Small intestine (tissue), 7 donors: ENCODE data around the gene PLSCR4. TPM values are rescaled to one million over a fixed set of nuclear protein-coding genes. Genes with fewer than 3 reads are reported as not detected.
"Not testable (repeated sequence)": the region's sequence is repeated elsewhere in the genome, so short reads cannot be mapped to it uniquely, and the experiment has no call there.

Experiments
- DNase-seq, 2 donors: peaks; one replicate each; pipeline versions ENCODE4 v3.0.0 to v3.0.0-alpha.2; 2013
- FAIRE-seq: peaks from 2 replicates; lab custom pipeline; 2012; peaks lifted over from hg19 to GRCh38; lab: Jason Lieb, UNC
- H3K27ac ChIP-seq, 3 donors: one replicate each; pipeline ENCODE4 v1.5.1; 2013; ENCODE audit warnings: low read length in 2 of 3, mild to moderate bottlenecking in 2 of 3, control low read depth in 1 of 3, inconsistent platforms in 1 of 3, low read depth in 1 of 3, moderate library complexity in 1 of 3
- H3K27me3 ChIP-seq, 3 donors: one replicate each; pipeline ENCODE4 v1.6.1; 2013; ENCODE audit warnings: low read length in 3 of 3, inconsistent platforms in 1 of 3; ENCODE audit not compliant: control insufficient read depth in 3 of 3, insufficient read depth in 3 of 3
- H3K36me3 ChIP-seq, 3 donors: one replicate each; pipeline ENCODE4 v1.6.1; 2013; ENCODE audit warnings: low read length in 3 of 3, inconsistent platforms in 1 of 3, low read depth in 1 of 3, mild to moderate bottlenecking in 1 of 3, moderate library complexity in 1 of 3; ENCODE audit not compliant: control insufficient read depth in 3 of 3, insufficient read depth in 2 of 3
- H3K4me1 ChIP-seq, 3 donors: one replicate each; pipeline ENCODE4 v1.6.1; 2013; ENCODE audit warnings: low read length in 2 of 3, inconsistent platforms in 1 of 3, low read depth in 1 of 3, mild to moderate bottlenecking in 1 of 3, moderate library complexity in 1 of 3; ENCODE audit not compliant: control insufficient read depth in 3 of 3, insufficient read depth in 2 of 3
- H3K4me3 ChIP-seq, 3 donors: one replicate each; pipeline ENCODE4 v1.5.1; 2013; ENCODE audit warnings: low read length in 3 of 3, control low read depth in 1 of 3, inconsistent platforms in 1 of 3, low read depth in 1 of 3, mild to moderate bottlenecking in 1 of 3, moderate library complexity in 1 of 3
- H3K9me3 ChIP-seq, 2 donors: one replicate each; pipeline ENCODE4 v1.6.1; 2013; ENCODE audit warnings: low read depth in 1 of 2, low read length in 1 of 2; ENCODE audit not compliant: control insufficient read depth in 2 of 2, insufficient read depth in 1 of 2
- WGBS, 3 donors: extraction: QIAGEN DNeasy Blood & Tissue Kit; methylation state at CpG; one replicate each; pipeline ENCODE4 v1.1.7; 2013; 5-methylcytosine and 5-hydroxymethylcytosine counted together
- polyA plus RNA-seq, 4 donors: library from polyadenylated mRNA; stranded (reverse) in 3 of 4; unstranded in 1 of 4; fragments of 200-250 nt in 3 of 4; fragments of 120-200 nt in 1 of 4; gene quantifications; one replicate each; pipeline versions ENCODE4 v1.2.1 to v1.2.3, GENCODE V29; 2013
- donor health status: healthy with polysubstance abuse.
- donor health status: control.
- donor health status: control.
- donor health status: Bipolar disorder and iron deficiency.
- donor health status: healthy.

The PLSCR4 gene
- polyA plus RNA-seq, 4 donors = 1.6 to 18.6 (median 9.1) TPM

DNA sequence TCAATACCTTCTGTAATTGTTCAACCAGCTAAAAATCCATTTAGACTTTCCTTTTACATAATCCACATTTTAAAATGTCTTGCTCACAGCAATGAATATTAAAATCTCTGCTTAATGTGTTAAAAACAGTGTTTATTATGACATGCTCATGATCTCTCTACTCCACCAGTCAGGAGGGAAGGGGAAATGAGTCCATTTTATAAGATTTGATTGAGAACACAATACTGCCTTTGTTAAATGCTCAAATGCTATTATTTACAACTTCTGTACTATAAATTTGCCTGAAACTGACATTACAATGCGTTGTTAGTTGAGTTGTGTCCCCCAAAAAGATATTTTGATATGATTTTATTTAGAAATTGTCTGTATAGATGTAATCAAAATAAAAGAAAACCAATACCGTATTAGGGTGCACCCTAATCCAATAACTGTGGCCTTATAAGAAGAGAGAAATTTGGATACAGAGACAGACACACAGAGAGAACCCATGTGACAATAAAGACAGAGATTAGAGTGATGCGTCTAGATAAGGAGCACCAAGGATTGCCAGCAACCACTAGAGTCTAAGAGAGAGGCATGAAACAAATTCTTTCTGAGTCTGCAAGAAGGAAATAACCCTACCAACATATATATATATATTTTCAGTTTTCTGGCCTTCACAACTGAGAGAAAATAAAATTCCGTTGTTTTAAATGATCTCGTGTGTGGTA lies 9.1 kb upstream of the PLSCR4 start:
- no peak for DNase-seq
- Histone ChIP-seq H3K36me3 (no peaks in the 10 kb centered on the region), H3K4me1 (no peaks in the 10 kb centered on the region), H3K27me3 (no peaks in the 10 kb centered on the region), H3K4me3 (no peak overlapping the region), H3K9me3 (no peaks in the 10 kb centered on the region), H3K27ac (no peak overlapping the region)
- no peak for FAIRE-seq
- WGBS, 3 donors = 79 to 88% (median 81%) methylated on average over 5 of the region's 5 CpGs

DNA sequence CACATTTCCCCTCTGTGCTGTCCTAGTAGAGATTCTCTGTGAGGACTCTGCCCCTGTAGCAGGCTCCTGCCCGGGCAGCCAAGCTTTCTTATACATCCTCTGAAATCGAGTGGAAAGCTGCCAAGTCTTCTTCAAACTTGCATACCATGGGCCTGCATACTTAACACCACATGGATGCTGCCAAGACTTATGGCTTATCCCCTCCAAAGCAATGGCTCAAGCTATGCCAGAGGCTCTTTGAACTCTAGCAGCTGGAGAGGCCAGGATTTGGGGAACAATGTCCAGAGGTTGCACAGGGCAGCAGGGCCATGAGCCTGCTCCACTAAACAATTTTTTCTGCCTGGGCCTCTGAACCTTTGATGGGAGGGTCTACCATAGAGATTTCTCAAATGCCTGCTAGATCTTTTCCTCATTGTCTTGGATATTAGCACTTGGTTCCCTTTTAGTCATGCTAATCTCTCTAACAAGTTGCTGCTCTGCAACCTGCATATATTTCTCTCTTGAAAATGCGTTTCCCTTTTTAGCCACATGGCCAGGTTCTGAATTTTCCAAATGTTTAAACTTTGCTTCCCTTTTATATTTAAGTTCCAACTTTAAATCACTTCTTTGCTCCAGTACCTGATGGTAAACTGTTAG lies 6.1 kb upstream of the PLSCR4 start:
- FAIRE-seq (no peak), DNase-seq (no peak)

GRCh38 chr3:146252445-146252844 lies 1.5 kb upstream of the PLSCR4 start:
- H3K36me3 ChIP-seq, H3K4me3 ChIP-seq, H3K4me1 ChIP-seq, H3K27me3 ChIP-seq, DNase-seq, FAIRE-seq, H3K9me3 ChIP-seq: not testable (repeated sequence)
- 70 to 83% (median 82%) methylated on average over 10 of the region's 10 CpGs for WGBS, 3 donors
- peak overlapping the region in 1 of 3 donors; percentile 4 for H3K27ac ChIP-seq

More for the DNA sequence above, 6.1 kb upstream of the PLSCR4 start:
- Histone ChIP-seq H3K4me3 (no peak overlapping the region), H3K9me3 (peaks cover 0 to 3% of the 10 kb centered on the region in 2 donors), H3K4me1 (no peaks in the 10 kb centered on the region), H3K27ac (no peak overlapping the region), H3K27me3 (no peaks in the 10 kb centered on the region), H3K36me3 (no peaks in the 10 kb centered on the region)
- 75 to 76% (median 76%) methylated on average over 3 of the region's 3 CpGs for WGBS, 3 donors

GRCh38 chr3:146249921-146250320 lies 984 bp downstream of the PLSCR4 start:
- H3K36me3 ChIP-seq = peaks cover 0 to 2% (median 0%) of the 10 kb centered on the region in 3 donors
- H3K4me1 ChIP-seq = no peaks in the 10 kb centered on the region
- peak overlapping the region in 2 of 3 donors; percentile 77 for H3K4me3 ChIP-seq
- 53 to 57% (median 54%) methylated on average over 1 of the region's 1 CpG for WGBS, 3 donors
- no peak for FAIRE-seq
- DNase-seq = peak in 1 of 2 donors; percentile 14
- H3K27me3 ChIP-seq = no peaks in the 10 kb centered on the region
- H3K9me3 ChIP-seq = peaks cover 0 to 3% of the 10 kb centered on the region in 2 donors
- peak overlapping the region in 1 of 3 donors; percentile 85 for H3K27ac ChIP-seq

DNA sequence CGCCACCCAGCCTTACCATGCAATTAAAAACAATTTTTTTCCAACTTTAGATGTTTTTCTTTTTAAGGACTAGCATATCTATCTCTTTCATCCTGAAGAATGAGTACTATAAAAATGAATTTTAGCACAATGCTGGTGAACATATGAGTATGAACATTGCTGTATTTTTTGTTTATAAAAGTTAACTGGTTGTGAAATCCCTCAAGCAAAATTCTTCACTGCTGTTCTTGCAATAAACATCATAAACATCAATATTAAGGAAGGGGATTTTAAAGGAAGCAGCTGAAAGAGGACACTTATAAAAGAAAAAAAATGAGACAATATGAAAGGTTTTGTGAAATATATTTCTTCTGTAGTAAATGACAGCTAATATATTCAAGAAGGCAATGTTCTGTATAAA lies 3.0 kb downstream of the PLSCR4 start:
- 90 to 100% (median 97%) methylated on average over 1 of the region's 1 CpG for WGBS, 3 donors
- H3K27ac ChIP-seq = no peak overlapping the region

GRCh38 chr3:146246526-146246925 lies 4.4 kb downstream of the PLSCR4 start:
- 70 to 87% (median 76%) methylated on average over 2 of the region's 2 CpGs for WGBS, 3 donors
- H3K27ac ChIP-seq = no peak overlapping the region
- FAIRE-seq (no peak), DNase-seq (no peak)
- peaks cover 0 to 2% (median 0%) of the 10 kb centered on the region in 3 donors for H3K36me3 ChIP-seq
- H3K9me3 ChIP-seq = peaks cover 0 to 7% of the 10 kb centered on the region in 2 donors
- H3K27me3 ChIP-seq = no peaks in the 10 kb centered on the region
- H3K4me1 ChIP-seq = no peaks in the 10 kb centered on the region
- no peak overlapping the region for H3K4me3 ChIP-seq

More for the DNA sequence above, 3.0 kb downstream of the PLSCR4 start:
- H3K27me3 ChIP-seq = no peaks in the 10 kb centered on the region
- H3K36me3 ChIP-seq = peaks cover 0 to 2% (median 0%) of the 10 kb centered on the region in 3 donors
- no peaks in the 10 kb centered on the region for H3K4me1 ChIP-seq
- H3K4me3 ChIP-seq = no peak overlapping the region
- DNase-seq = no peak
- no peaks in the 10 kb centered on the region for H3K9me3 ChIP-seq
- FAIRE-seq = no peak

DNA sequence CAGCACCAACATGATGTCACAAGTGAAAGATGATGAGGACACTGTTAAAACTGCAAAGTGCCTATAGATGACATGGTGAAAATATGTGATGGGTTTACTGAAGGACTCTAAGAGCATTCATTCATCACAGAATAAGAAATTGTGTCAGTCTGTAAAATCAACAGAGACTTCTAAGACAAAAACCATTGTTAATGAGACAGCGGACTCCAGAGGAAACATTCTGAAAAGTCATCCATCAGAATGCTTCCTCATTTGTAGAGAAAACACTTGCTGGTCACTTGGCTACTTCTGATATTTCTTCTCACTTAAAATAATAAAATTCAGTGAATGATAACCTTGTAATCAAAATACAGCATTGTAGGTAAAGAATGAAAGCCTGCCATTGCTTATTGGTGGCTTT lies 7.3 kb downstream of the PLSCR4 start:
- Histone ChIP-seq H3K4me1 (no peaks in the 10 kb centered on the region), H3K36me3 (peaks cover 0 to 2% (median 0%) of the 10 kb centered on the region in 3 donors), H3K9me3 (peaks cover 0 to 7% of the 10 kb centered on the region in 2 donors), H3K4me3 (no peak overlapping the region), H3K27ac (no peak overlapping the region), H3K27me3 (no peaks in the 10 kb centered on the region)
- DNase-seq (no peak), FAIRE-seq (no peak)
- WGBS, 3 donors = 85 to 100% (median 92%) methylated on average over 1 of the region's 1 CpG

GRCh38 chr3:146241523-146242240 lies 9.2 kb downstream of the PLSCR4 start:
- no peak overlapping the region for H3K27ac ChIP-seq
- FAIRE-seq = no peak
- WGBS, 3 donors = 83 to 91% (median 86%) methylated on average over 9 of the region's 9 CpGs

More at GRCh38 chr3:146241523-146242240, 9.2 kb downstream of the PLSCR4 start:
- H3K9me3 ChIP-seq = peaks cover 0 to 7% of the 10 kb centered on the region in 2 donors
- H3K36me3 ChIP-seq = no peaks in the 10 kb centered on the region
- H3K4me1 ChIP-seq = no peaks in the 10 kb centered on the region
- no peak for DNase-seq
- H3K27me3 ChIP-seq = no peaks in the 10 kb centered on the region
- no peak overlapping the region for H3K4me3 ChIP-seq
